HEK293T (cell line): ENCODE results near the gene CYTH3.
"Not testable (repeated sequence)": the region's sequence is repeated elsewhere in the genome, so short reads cannot be mapped to it uniquely, and the experiment has no call there.

Experiments used
- CTCF ChIA-PET: fragments of 350-600 bp; formaldehyde crosslinking; extraction: SDS; loops from one replicate; lab custom pipeline; 2021; ENCODE audit warnings: antibody characterized with exemption, inconsistent platforms; lab: Yijun Ruan, JAX
- POLR2A ChIA-PET: fragments of 350-600 bp; formaldehyde crosslinking; extraction: SDS; loops from one replicate; lab custom pipeline; 2020; ENCODE audit warnings: antibody characterized with exemption, inconsistent platforms; lab: Yijun Ruan, JAX
- DNase-seq: peaks from one replicate; pipeline ENCODE4 v3.0.0; 2012; ENCODE audit warnings: mixed read lengths; ENCODE audit errors: extremely low spot score
- ARNT ChIP-seq: fragments of 450-650 bp; IDR thresholded peaks from 2 replicates; pipeline ENCODE4 v1.6.1; 2017; ENCODE audit warnings: mild to moderate bottlenecking
- BHLHE40 ChIP-seq: fragments of 450-650 bp; IDR thresholded peaks from 2 replicates; pipeline ENCODE4 v1.6.1; 2016; ENCODE audit warnings: mild to moderate bottlenecking, moderate library complexity, borderline replicate concordance
- CTBP1 ChIP-seq: fragments of 450-650 bp; IDR thresholded peaks from 2 replicates; pipeline ENCODE4 v1.6.1; 2016; ENCODE audit warnings: borderline replicate concordance
- ELF4 ChIP-seq: fragments of 450-650 bp; IDR thresholded peaks from 2 replicates; pipeline ENCODE4 v1.6.1; 2017; ENCODE audit warnings: antibody characterized with exemption
- FOXA1 ChIP-seq: fragments of 450-650 bp; IDR thresholded peaks from 2 replicates; pipeline ENCODE4 v1.6.1; 2016; ENCODE audit warnings: mild to moderate bottlenecking
- FOXK2 ChIP-seq: fragments of 450-650 bp; IDR thresholded peaks from 2 replicates; pipeline ENCODE4 v1.6.1; 2016; ENCODE audit warnings: mild to moderate bottlenecking
- FOXM1 ChIP-seq: fragments of 450-650 bp; IDR thresholded peaks from 2 replicates; pipeline ENCODE4 v1.6.1; 2017; ENCODE audit warnings: mild to moderate bottlenecking, borderline replicate concordance
- HDGF ChIP-seq: fragments of 450-650 bp; IDR thresholded peaks from 2 replicates; pipeline ENCODE4 v1.6.1; 2017; ENCODE audit warnings: antibody characterized with exemption, borderline replicate concordance
- L3MBTL2 ChIP-seq: fragments of 450-650 bp; conservative IDR thresholded peaks from 2 replicates; pipeline ENCODE4 v1.6.1; 2016; ENCODE audit warnings: mild to moderate bottlenecking
- LEF1 ChIP-seq: fragments of 450-650 bp; IDR thresholded peaks from 2 replicates; pipeline ENCODE4 v1.6.1; 2017; ENCODE audit warnings: mild to moderate bottlenecking, borderline replicate concordance
- NFRKB ChIP-seq: fragments of 450-650 bp; IDR thresholded peaks from 2 replicates; pipeline ENCODE4 v1.6.1; 2016; ENCODE audit warnings: mild to moderate bottlenecking, moderate library complexity
- SP1 ChIP-seq: fragments of 450-650 bp; IDR thresholded peaks from 2 replicates; pipeline ENCODE4 v1.6.1; 2017
- SUZ12 ChIP-seq: fragments of 450-650 bp; IDR thresholded peaks from 2 replicates; pipeline ENCODE4 v1.6.1; 2016; ENCODE audit warnings: mild to moderate bottlenecking
- TARDBP ChIP-seq: fragments of 450-650 bp; IDR thresholded peaks from 2 replicates; pipeline ENCODE4 v1.6.1; 2016
- ZNF384 ChIP-seq: fragments of 450-650 bp; IDR thresholded peaks from 2 replicates; pipeline ENCODE4 v1.6.1; 2016
- TF ChIP-seq, protein P1 (sequence below): fragments of 450-650 bp; IDR thresholded peaks from 2 replicates; pipeline ENCODE4 v1.6.1; 2016

Gene CYTH3

DNA sequence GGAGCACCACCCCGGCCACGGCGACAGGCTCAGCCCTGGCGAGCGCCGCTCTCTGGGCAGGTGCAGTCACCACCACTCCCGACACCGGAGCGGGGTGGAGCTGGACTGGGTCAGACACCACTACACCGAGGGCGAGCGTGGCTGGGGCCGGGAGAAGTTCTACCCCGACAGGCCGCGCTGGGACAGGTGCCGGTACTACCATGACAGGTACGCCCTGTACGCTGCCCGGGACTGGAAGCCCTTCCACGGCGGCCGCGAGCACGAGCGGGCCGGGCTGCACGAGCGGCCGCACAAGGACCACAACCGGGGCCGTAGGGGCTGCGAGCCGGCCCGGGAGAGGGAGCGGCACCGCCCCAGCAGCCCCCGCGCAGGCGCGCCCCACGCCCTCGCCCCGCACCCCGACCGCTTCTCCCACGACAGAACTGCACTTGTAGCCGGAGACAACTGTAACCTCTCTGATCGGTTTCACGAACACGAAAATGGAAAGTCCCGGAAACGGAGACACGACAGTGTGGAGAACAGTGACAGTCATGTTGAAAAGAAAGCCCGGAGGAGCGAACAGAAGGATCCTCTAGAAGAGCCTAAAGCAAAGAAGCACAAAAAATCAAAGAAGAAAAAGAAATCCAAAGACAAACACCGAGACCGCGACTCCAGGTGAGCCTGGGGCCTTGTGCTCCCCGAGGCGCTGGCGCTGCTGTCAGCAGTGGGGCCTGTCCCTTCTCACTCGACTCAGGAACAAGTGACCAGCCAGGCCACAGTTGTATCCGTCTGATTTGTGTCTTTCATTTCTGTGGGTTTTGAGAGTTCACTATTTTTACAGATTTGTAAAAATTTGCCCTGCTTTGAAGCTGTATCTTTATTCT, 117.7 kb downstream of the CYTH3 start:
- DNase-seq, result no peak
- TF ChIP-seq, protein P1, sequence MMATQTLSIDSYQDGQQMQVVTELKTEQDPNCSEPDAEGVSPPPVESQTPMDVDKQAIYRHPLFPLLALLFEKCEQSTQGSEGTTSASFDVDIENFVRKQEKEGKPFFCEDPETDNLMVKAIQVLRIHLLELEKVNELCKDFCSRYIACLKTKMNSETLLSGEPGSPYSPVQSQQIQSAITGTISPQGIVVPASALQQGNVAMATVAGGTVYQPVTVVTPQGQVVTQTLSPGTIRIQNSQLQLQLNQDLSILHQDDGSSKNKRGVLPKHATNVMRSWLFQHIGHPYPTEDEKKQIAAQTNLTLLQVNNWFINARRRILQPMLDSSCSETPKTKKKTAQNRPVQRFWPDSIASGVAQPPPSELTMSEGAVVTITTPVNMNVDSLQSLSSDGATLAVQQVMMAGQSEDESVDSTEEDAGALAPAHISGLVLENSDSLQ, result no peak
- TF ChIP-seq ELF4, result no peak
- TF ChIP-seq FOXA1, result no peak
- TF ChIP-seq NFRKB, result no peak
- ChIA-PET CTCF (no interaction called here), POLR2A (no interaction called here)

DNA sequence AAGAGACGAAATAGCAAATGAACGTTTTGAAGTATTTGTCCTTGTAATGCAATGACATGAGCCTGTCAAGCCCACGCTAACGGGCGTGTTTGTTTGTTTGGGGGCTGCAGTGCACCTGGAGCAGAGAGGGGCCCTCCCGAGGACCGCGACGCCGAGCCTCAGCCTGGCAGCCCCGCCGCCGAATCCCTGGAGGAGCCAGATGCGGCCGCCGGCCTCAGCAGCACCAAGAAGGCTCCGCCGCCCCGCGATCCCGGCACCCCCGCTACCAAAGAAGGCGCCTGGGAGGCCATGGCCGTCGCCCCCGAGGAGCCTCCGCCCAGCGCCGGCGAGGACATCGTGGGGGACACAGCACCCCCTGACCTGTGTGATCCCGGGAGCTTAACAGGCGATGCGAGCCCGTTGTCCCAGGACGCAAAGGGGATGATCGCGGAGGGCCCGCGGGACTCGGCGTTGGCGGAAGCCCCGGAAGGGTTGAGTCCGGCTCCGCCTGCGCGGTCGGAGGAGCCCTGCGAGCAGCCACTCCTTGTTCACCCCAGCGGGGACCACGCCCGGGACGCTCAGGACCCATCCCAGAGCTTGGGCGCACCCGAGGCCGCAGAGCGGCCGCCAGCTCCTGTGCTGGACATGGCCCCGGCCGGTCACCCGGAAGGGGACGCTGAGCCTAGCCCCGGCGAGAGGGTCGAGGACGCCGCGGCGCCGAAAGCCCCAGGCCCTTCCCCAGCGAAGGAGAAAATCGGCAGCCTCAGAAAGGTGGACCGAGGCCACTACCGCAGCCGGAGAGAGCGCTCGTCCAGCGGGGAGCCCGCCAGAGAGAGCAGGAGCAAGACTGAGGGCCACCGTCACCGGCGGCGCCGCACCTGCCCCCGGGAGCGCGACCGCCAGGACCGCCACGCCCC, 118.5 kb downstream of the CYTH3 start:
- ChIA-PET POLR2A (no interaction called here), CTCF (no interaction called here)
- no peak for DNase-seq
- no peak for TF ChIP-seq ELF4
- TF ChIP-seq FOXK2, result no peak
- TF ChIP-seq ARNT, result no peak
- no peak for TF ChIP-seq ZNF384
- no peak for TF ChIP-seq FOXA1
- no peak for TF ChIP-seq FOXM1

DNA sequence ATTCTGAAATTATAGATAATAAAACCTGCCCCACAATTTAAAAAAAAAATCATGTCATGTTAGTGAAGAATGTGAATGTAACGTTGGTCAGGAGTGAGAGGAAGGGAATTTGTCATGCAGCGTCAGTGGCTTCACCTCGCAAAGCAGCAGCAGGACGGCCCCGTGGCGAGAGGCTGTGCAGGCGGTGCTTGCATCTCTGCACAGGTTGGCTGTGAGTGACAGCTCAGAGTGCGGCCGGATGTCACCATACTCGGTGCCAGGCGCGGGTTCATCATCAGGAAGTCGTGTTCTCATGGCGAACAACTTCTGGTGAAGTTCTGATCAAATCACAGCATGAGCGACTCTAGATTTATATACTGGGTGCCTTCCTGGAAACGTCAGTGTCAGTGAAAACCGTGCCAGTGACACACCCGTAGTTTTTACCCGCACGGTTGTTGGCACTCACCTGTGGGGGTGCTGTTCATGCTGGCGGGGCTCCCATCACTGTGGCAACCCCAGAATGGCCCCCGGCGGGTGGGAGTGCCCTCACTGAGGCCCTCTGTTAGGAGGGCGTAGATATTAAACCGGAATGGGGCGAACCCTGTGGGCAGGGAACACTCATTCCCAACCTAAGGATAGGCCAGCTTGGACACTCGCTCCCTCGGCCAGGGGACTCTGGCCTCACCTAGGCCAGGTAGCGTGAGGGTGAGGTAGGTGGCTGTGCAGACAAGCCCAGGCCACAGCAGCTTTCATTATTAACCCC, 120.3 kb downstream of the CYTH3 start:
- no peak for TF ChIP-seq FOXA1
- no peak for TF ChIP-seq FOXM1
- no peak for TF ChIP-seq ZNF384
- no peak for TF ChIP-seq L3MBTL2
- no peak for TF ChIP-seq SUZ12
- no peak for TF ChIP-seq ELF4
- TF ChIP-seq LEF1, result no peak
- TF ChIP-seq NFRKB, result no peak
- CTCF ChIA-PET, result interaction anchor here (0.6 kb wide), 1 partner anchor 19 kb away, joined by 3 read pairs; no protein-coding TSS in a partner anchor
- DNase-seq, result no peak
- POLR2A ChIA-PET, result no interaction called here

DNA sequence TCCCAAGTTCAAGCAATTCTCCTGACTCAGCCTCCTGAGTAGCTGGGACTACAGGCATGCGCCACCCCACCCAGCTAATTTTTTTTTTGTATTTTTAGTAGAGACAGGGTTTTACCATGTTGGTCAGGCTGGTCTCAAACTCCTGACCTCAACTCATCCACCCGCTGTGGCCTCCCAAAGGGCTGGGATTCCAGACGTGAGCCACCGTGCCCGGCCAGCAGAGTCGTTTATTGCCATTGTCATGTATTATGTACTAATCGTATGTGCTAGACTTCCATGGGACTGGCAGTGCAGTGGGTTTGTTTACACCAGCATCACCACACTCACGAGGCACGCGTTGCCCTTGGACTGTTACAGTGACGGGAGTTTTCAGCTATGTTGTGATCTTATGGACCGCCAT, 120.9 kb downstream of the CYTH3 start:
- DNase-seq, CTCF ChIA-PET, POLR2A ChIA-PET: not testable (repeated sequence)

DNA sequence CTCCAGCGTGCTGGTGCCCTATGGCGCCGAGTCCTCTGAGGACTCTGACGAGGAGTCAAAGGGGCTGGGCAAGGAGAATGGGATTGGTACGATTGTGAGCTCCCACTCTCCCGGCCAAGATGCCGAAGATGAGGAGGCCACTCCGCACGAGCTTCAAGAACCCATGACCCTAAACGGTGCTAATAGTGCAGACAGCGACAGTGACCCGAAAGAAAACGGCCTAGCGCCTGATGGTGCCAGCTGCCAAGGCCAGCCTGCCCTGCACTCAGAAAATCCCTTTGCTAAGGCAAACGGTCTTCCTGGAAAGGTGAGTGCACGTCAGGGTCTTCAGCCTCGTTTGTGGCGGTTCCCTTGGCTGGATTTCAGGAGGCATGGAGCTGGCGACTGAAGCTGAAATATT, 122.4 kb downstream of the CYTH3 start:
- TF ChIP-seq HDGF, result no peak
- TF ChIP-seq, protein P1, result no peak
- no peak for DNase-seq
- POLR2A ChIA-PET, result no interaction called here
- CTCF ChIA-PET, result interaction anchor here (0.6 kb wide), 1 partner anchor 9 kb away, joined by 5 read pairs; no protein-coding TSS in a partner anchor

DNA sequence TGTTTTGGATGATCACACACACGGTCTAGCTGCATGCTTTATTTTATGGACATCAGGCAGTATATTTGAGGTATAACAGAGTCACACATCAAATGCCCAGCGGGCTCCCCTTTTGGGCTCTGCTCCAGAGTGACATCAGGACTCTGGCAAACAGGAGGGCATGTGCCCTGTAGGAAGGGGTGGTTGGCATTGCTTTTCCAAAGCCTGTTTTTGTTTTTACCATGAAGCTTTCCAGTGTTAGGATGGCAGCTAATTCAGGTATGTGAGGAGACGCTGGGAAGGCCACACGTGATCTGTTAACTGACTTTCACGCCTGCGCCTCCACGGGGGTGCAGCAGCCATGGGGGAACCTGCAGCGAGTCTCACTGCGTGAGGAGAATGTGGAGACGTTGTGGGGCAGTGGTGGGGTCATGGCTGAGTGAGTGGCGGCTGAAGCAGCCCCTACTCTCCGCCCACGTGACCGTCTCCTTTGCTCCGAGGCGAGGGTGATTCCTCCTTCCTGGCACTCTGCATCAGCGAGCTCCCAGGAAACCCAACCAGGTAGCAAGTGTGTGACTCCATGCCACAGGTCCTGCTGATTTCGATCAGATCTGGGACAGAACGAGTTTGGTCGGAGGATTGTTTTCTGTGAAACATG, 123.6 kb downstream of the CYTH3 start:
- TF ChIP-seq SUZ12, result no peak
- TF ChIP-seq, protein P1, result no peak
- no peak for TF ChIP-seq SP1
- TF ChIP-seq FOXM1, result no peak
- TF ChIP-seq ZNF384, result no peak
- no peak for TF ChIP-seq LEF1
- TF ChIP-seq FOXK2, result no peak
- TF ChIP-seq L3MBTL2, result no peak
- TF ChIP-seq NFRKB, result no peak
- TF ChIP-seq BHLHE40, result no peak
- no peak for TF ChIP-seq FOXA1
- no peak for TF ChIP-seq ARNT
- no peak for TF ChIP-seq CTBP1
- TF ChIP-seq HDGF, result no peak
- no peak for TF ChIP-seq ELF4
- no peak for TF ChIP-seq TARDBP
- ChIA-PET POLR2A (no interaction called here), CTCF (no interaction called here)
- DNase-seq, result no peak
